NCI-H1930 (cell line): ENCODE measurements around the gene PSTK.

Experiments
- DNase-seq, 2 experiments: peaks; one replicate each; lab custom pipeline; 2025; lab: John Stamatoyannopoulos, UW

Gene PSTK, protein sequence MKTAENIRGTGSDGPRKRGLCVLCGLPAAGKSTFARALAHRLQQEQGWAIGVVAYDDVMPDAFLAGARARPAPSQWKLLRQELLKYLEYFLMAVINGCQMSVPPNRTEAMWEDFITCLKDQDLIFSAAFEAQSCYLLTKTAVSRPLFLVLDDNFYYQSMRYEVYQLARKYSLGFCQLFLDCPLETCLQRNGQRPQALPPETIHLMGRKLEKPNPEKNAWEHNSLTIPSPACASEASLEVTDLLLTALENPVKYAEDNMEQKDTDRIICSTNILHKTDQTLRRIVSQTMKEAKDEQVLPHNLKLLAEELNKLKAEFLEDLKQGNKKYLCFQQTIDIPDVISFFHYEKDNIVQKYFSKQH

DNA sequence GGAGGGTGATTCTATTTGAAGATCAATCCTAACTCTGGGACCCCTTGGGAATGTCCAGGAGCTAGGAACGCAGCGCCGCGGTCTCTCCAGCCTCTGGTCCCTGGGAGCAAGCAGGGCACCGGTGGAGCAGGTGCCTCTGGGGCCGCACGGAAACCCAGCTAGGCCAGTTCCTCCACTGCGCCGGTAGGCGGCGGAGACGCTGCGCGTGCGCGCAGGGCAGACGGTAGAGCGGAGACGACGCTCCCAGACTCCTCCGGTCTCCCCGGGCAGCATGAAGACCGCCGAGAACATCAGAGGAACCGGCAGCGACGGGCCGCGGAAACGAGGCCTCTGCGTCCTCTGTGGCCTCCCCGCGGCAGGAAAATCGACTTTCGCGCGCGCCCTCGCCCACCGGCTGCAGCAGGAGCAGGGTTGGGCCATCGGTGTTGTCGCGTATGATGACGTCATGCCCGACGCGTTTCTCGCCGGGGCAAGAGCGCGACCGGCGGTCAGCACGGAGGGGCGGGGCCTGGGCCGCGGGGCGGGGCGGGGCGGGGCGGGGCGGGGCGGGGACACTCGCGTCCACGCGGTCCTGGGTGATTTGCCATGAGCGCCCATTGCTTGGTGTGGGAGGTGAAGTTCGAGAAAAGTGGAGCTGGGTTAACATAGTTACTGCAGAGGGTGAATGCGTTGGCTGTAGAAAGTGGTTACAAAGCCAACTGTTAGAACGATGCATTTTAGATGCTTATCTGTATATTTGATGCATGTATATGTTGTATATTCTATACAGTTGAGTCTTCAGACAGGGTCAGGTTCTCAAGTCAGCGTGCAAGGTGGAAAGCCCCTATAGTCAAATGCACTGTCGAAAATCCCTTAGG lies at the start of gene PSTK:
TSS of gene PSTK (plus strand) at position 193 of the 857 bp plus-strand sequence. CDS start at position 272, 79 bp downstream.
- peak; percentile 72 to 83 for DNase-seq

DNA sequence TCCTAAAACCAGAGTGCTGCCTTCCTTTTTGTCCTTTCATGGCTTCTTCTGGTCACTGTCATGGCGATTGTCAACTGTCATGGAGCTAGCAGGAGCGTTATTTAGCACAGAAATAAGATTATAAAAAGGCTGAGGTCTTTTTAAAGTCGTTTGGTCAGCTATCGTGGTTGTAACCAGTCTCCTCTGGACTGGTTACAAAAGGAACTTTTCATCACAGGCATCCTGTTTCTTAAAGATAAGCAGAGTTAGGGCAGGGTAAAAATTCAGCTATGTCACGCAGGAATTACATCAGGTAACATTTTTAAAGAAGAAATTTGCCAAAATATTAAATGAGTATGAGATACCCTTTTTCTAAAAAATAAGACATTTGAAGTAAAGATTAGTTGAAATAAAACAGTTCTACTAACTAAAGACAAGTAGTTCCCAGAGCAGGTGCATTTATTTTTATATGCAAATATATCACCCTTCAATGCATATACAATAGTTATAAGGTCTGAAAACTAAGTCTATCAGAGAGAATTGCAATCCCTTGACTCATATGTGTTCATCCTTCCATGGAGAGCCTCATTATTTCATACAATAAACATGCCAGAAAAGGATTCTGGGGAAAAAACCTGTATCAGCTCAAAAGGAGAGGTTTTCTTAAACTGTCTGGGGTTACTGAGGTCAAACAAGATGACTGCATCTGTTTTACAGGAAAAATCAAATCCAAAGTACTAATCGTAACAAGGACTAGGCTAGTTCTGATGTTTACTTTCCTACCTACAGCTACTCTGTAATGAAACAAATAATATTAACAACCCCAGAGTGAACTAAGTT lies 48.9 kb upstream of the PSTK start:
- no peak for DNase-seq

DNA sequence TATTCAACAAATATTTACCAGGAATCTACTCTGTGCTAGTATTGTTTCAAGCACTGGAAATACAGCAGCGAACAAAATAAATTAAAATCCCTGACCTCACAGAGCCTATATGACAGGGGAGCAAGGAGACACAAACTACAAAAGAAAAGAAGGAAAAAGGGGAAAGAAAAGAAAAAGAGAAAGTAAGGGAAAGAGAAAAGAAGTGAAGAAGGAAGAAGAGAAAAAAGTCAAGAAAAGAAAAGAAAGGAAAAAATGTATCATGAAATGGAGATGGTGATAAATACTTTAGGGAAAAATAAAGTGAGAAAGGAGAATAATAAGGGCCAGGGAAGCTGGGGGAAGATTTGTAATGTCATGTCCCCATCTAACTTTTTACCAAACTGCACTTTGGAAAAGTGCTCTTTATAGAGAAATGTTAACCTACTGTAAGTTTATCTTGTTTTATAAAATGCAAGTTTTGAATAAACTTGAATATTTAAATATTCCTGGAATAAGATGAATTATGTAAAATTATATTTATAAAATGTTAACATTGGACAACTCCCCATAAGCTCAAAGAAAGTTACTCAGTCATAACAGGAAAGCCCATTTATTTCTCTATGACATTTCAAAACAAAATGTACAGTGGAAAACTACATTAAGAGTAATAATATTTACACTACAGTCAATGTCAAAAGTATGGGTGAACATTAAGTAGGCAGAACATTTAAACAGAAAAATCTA lies 40.9 kb upstream of the PSTK start:
- DNase-seq, result no peak

DNA sequence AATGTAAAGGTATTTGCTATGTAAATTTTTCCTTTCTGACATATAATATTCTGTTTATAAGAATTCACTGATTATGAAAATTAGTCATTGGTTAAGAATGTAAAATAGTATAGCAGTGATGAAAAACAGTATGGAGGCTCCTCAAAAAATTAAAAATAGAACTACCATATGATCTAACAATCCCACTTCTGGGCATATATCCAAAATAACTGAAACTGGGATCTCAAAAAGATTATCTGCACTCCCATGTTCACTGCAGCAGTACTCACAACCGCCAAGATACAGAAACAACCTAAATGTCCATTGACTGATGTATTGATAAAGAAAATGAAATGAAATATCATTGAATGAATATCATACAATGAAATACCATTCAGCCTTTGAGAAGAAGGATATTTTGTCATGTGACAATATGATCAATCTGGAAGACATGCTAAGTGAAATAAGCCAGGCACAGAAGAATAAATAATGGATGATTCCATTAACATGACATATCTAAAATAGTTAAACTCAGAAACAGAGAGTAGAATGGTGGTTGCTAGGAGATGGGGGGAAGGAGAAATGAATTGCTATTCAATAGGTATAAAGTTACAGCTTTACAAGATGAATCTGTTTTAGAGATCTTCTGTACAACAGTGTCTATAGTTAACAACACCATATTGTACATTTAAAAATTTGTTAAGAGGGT lies 40.2 kb upstream of the PSTK start:
- no peak for DNase-seq

DNA sequence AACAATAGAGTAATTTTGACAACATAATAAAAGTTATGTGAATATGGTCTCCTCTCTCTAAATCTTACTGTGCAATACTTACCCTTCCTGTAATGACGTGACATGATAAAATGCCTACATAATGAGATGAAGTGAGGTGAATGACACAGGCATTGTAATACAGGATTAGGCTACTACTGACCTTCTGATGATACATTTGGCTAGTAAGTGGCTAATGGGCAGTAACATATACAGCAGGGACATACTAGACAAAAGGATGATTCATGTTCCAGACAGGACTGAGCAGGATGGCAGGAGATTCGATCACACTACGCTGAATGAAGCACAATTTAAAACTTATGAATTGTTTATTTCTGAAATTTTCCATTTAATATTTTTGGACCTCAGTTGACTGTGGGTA lies 30.9 kb upstream of the PSTK start:
- DNase-seq, result no peak

DNA sequence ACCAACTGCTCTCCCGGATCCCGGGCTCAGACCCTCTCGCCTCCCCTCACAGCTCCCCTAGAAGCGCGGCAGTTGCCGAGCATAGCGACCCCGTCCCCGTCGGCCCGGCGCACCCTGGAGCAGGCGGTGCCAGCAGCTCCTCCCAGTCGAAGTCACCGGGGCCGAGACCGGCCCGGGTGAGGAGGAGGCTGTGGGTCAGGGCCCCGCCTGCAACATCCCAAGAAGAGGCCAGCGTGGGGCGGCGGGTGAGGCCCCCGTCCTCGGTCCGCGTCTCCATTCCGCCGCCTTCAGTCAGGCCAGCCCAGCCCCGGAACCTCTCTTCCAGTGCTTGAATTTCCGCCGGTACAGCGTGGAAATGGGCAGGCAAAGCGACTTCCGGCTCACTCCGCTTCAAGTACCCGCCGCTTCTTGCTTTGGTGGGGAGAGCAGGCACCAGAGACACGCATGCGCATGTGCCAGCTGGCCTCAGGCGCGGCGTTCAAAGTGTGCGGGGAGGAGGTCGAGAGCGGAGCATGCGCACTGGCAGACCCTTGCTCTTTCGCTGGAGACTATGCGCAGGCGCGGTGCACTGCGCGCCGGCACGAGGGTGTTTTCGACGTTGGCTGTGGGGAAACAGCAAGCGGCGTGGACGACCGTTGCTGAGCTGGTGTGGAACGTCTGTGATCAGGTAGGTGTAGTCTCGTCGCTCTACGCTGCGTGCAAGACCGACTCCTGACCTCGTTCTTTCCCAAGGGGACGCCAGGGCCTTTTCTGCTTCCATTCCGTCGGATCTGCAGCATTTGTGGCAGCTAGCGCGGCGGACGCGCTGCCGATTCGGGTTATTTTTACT lies 26.1 kb upstream of the PSTK start, which contains the start of gene C10orf88:
TSS of gene C10orf88 (minus strand) at position 326 of the 829 bp plus-strand sequence. CDS start at position 277, 49 bp downstream.
- DNase-seq, result peak; percentile 92 to 94

DNA sequence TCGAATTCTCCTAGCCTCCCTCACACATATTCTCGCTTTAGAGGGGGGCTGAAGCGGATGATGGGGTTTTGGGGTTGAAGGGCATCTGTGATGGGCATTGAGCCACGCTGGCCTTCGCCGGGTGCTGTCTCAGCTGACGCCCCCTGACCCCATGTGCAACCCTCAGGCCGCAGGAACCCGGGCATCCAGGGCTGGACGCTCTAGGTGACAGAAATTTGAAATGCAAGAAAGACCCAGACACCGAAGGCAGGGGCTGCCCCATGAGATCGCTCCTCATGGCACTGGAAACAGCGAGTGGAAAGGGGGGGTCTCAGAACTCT lies 25.5 kb upstream of the PSTK start:
- no peak for DNase-seq

DNA sequence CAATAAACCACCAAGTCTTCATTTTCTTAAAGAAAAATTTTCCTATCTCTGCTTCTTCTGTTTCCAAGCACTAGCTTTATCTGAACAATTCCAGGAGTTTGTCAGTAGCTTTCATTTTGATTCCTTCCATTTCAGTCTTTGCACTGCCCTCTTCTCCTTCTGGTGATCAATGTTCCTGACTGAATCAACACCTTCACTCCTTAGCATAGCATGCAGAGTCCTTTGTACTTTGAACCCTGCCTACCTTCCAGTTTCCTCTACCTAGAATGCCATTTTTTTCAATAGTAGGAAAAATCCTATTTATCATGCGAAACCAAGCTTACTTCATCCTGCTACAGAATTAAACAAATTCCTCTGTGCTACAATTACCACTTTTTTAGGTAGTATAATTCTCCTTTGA lies 24.3 kb upstream of the PSTK start:
- no peak for DNase-seq

DNA sequence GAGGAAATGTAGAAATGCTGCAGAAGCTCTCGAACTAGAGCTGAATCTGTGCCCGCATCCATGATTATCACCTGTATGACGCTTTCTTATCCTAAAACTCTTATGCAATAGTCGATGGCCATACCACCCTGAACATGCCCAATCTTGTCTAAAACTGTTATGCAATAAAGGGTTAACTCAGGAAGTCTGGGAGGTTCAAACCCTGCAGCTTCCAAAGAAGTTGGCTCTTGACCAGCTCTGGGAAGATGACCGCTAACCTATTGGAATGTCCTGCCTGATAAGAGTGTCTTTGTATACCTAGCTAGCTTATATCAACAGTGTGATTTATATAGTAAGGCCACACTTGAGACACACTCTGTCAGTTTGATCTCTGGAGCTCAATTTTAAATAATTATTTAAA lies 22.7 kb upstream of the PSTK start:
- DNase-seq, result no peak

DNA sequence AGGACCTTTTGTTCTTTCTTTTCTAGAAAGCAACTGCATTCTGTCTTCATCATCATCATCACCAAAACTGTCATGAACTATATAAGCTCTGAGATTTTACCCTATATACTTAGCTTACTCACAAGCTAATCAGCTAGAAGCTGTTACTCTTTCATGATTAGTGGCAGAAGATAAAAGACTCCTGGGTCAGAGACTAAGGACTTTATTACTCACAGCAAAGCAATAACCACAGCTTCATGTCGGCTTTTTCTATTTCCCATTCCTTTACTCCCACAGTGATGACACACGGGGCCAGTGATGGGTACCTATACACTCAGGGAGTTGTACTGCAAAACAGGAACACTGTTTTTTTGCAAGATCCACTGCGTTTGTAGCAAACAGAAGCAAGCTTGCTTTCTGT lies 17.8 kb upstream of the PSTK start:
- DNase-seq, result no peak

DNA sequence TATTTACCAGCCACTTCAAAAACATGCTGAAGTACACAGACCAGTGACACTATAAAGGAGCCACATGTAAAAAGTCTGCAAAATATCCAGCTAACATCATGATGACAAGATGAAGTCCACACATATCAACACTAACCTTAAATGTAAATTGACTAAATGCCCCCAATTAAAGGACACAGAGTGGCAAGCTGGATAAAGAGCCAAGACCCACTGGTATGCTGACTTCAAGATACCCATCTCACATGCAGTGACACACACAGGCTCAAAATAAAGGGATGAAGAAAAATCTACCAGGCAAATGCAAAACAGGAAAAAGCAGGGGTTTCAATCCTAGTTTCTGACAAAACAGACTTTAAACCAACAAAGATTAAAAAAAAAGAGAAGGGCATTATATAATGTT lies 13.3 kb upstream of the PSTK start:
- no peak for DNase-seq

DNA sequence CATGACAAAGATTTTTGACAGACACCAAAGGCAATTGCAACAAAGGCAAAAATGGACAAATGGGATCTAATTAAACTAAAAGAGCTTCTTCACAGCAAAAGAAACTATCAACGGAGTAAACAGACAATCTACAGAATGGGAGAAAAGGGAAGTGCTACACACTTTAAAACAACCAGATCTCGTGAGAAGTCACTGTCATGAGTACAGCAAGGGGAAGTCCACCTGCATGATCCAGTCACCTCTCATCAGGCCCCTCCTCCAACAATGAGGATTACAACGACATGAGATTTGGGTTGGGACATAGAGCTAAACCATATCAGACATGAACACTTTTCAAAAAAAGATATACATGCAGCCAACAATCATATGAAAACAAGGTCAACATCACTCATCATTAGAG lies 11.5 kb upstream of the PSTK start:
- DNase-seq, result no peak

DNA sequence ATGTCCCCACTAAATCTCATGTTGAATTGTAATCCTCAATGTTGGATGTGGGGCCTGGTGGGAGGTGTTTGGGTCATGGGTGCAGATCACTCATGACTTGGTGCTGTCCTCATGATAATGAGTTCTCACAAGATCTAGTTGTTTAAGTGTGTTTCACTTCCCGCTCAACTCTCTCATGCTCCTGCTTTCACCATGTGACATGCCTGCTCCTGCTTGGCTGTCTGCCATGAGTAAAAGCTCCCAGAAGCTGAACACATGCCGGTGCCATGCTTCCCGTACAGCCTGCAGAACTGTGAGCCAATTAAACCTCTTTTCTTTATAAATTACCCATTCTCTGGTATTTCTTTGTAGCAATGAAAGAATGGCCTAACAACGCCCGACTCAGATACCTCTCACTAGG lies 6.2 kb upstream of the PSTK start:
- no peak for DNase-seq

DNA sequence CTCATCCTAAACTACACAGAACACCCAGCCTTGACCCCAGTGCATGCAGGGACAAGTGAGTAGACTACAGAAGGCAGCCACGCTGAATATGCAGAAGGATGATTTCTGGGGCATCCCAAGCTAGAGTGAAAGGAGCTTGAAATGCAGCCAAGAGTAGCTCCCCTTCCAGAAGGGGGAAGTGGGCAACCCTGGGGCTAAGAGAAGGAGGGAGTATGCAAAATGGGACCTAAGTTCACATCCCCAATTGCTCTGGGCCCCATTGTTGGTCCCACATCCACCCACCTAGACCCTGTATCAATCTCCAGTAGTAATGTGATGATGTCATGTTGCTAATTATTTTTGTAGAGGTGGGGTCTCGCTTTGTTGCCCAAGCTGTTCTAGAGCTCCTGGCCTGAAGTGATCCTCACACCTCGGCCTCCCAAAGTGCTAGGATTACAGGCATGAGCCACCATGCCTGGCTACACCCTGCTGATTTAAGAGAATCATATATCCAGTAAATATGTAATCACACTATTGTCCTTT lies 5.6 kb upstream of the PSTK start:
- no peak for DNase-seq

DNA sequence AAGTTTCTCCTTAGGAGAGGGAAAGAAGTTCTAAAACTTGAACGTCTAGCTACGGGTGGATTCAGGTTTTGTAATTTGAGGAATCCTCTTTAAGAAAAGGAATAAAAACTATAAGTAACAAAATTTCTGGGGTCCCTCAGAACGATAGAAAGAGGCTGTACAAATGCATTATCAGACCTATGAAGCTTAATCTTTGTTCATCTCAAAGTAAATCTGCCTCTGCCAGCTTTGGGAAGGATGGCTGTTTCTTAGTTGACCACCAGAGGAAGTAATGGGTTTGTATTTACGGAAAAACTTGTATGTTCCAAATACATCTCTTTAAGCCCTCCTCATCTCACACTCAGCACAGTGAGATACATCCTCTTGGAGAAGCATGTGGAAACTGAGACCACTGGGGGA lies 864 bp downstream of the PSTK start:
- no peak for DNase-seq

DNA sequence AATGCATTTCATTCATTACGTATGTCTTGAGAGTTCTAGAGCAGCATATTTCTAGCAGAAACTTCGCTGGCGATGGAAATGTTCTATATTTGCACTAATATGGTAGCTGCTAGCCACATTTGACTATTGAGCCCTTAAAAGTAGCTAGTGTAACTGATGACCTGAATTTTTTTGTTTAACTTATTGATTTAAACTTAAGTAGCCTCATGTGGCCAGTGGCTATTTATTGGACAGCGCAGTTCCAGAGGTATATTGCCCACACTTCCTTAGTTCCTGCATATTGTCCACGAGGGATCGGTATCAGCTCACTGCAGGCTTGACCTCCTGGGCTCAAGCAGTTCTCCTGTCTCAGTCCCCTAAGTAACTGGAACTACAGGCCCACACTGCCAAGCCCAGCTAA lies 3.7 kb downstream of the PSTK start:
- no peak for DNase-seq

DNA sequence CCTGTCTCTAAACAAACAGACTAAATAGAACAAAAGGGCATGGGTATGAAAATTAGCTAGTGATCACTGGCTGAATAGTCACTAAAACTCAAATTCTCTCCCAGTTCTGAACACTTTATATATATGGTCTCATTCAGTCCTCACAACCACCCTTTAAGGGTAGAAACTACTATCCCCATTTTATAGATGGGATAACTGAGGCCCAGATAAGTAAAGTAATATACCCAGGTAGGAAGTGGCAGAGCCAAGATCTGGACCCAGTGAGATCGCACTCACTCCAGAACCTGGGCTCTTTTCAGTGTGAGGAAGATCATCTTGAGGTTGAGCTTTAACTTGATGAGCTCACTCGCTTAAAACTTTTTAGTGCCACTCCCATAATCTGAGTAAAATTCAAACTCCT lies 4.5 kb downstream of the PSTK start:
- DNase-seq, result no peak

DNA sequence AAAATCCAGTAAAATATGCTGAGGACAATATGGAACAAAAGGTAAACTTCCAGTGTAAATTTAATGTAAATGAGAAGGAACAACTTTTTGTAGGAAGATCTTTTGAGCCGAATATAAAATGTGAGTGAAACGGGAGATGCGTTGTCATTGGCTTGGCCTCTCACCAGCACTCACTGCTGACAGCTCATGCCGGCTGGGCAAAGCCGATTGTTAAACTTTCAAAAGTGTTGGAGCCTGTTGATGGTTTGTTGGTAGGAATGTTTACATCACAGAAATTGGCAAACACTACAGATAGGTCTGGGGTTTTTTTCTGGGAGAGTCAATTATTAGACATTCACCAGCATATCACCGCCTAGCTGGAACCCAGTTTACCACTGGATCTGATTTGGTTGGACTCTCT lies 6.1 kb downstream of the PSTK start:
- DNase-seq, result no peak

DNA sequence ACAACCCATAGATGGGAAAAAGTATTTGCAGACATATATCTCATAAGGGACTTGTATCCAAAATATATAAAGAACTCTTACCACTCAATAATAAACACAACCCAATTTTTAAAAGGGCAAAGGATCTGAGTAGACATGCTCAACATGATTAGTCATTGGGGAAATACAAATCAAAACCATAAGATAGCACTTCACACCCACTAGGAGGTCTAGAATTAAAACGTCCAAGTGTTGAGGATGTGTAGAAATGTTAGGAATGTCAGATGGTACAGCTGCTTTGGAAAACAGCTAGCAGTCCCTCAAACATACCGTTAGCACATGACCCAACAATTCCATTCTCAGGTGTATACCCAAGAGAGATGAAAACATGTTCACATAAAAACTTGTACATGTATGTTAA lies 8.3 kb downstream of the PSTK start:
- DNase-seq, result no peak

DNA sequence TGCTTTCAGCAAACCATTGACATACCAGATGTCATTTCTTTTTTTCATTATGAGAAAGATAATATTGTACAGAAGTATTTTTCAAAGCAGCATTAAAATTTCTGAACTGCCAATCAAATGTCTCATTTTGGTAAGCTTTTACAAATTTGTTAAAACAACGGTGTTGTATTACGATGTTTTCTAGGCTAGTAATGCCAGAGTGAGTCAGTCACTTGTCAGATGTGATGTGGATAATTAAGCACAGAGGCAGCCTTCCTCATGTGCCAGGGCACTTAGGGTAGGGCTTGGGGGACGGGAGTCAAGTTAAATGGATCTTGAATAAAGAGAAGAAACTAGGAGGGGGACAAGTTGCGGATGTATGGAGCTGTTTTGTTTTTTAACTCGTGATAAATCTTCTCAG lies 10.1 kb downstream of the PSTK start:
- DNase-seq, result no peak
